Esophagus muscularis mucosa (tissue), 3 donors: Measurements from ENCODE around the gene FGF19.

Experiments used
- CTCF ChIP-seq, 3 experiments: fragments of 200-600 bp in 2 of 3; fragments of 450-650 bp in 1 of 3; sonication (generic) in 2 of 3; IDR thresholded peaks; one replicate each; pipeline ENCODE4 v1.5.1; 2017 to 2019; ENCODE audit warnings: antibody characterized with exemption in 3 of 3, mild to moderate bottlenecking in 2 of 3, moderate library complexity in 1 of 3
- POLR2AphosphoS5 ChIP-seq, 2 donors: sonication (generic); formaldehyde crosslinking; IDR thresholded peaks; one replicate each; pipeline ENCODE4 v1.6.1; 2017; ENCODE audit warnings: antibody characterized with exemption in 2 of 2

GRCh38 chr11:69674886-69675714 is 28.7 kb downstream of the FGF19 start, which contains the start of gene LTO1:
- peak in 1 of 3 experiments; percentile 38 for TF ChIP-seq CTCF (IDR thresholded peaks at IDR 0.05)
- TF ChIP-seq POLR2AphosphoS5 (IDR thresholded peaks at IDR 0.05) = peak; percentile 96 to 97
